Keratinocyte (primary cell): Measurements from ENCODE around the gene SND1. TPM values are rescaled to one million over a fixed set of nuclear protein-coding genes. Genes with fewer than 3 reads are reported as not detected.

Experiments
- DNase-seq: peaks from one replicate; pipeline ENCODE4 v3.0.0-alpha.2; 2011; ENCODE audit warnings: low read depth, missing footprints, low spot score
- FAIRE-seq: peaks from 2 replicates; lab custom pipeline; 2011; peaks lifted over from hg19 to GRCh38; lab: Jason Lieb, UNC
- H2AFZ ChIP-seq: 2 replicates; pipeline ENCODE4 v1.6.0; 2012; ENCODE audit warnings: low read length, control low read depth, inconsistent platforms; ENCODE audit not compliant: control insufficient read depth
- H3K27ac ChIP-seq: 2 replicates; pipeline ENCODE4 v1.5.1; 2011; ENCODE audit warnings: low read length; ENCODE audit not compliant: control insufficient read depth, insufficient read depth
- H3K27me3 ChIP-seq: 3 replicates; pipeline ENCODE4 v1.6.0; 2011; ENCODE audit warnings: low read length; ENCODE audit not compliant: control insufficient read depth, insufficient read depth; ENCODE audit errors: extremely low read depth
- H3K36me3 ChIP-seq, 2 experiments: 2 replicates in 1 of 2; 3 replicates in 1 of 2; pipeline ENCODE4 v1.5.1; 2011; ENCODE audit warnings: low read length in 2 of 2, mild to moderate bottlenecking in 1 of 2; ENCODE audit not compliant: control insufficient read depth in 2 of 2, insufficient read depth in 2 of 2; ENCODE audit errors: extremely low read depth in 1 of 2
- H3K4me1 ChIP-seq: 3 replicates; pipeline ENCODE4 v1.5.1; 2011; ENCODE audit warnings: low read length; ENCODE audit not compliant: control insufficient read depth, insufficient read depth; ENCODE audit errors: extremely low read depth
- H3K4me2 ChIP-seq: 3 replicates; pipeline ENCODE4 v1.6.0; 2011; ENCODE audit warnings: low read depth, low read length; ENCODE audit not compliant: control insufficient read depth, insufficient read depth; ENCODE audit errors: extremely low read depth
- H3K4me3 ChIP-seq, 3 experiments: fragments of 200-600 bp in 1 of 3; sonication (generic) in 1 of 3; 2 replicates in 2 of 3; 3 replicates in 1 of 3; pipeline ENCODE4 v1.5.1; 2011 to 2016; ENCODE audit warnings: low read length in 3 of 3, mild to moderate bottlenecking in 3 of 3, control low read depth in 2 of 3, inconsistent platforms in 1 of 3, low read depth in 1 of 3, mixed read lengths in 1 of 3, mixed run types in 1 of 3, moderate library complexity in 1 of 3; ENCODE audit not compliant: control insufficient read depth in 2 of 3, insufficient read depth in 2 of 3; ENCODE audit errors: extremely low read depth in 1 of 3
- H3K79me2 ChIP-seq: 2 replicates; pipeline ENCODE4 v1.6.0; 2012; ENCODE audit warnings: low read length; ENCODE audit not compliant: control insufficient read depth, insufficient read depth
- H3K9ac ChIP-seq: 3 replicates; pipeline ENCODE4 v1.6.0; 2011; ENCODE audit warnings: low read length; ENCODE audit not compliant: control insufficient read depth, insufficient read depth; ENCODE audit errors: extremely low read depth
- H3K9me1 ChIP-seq: 3 replicates; pipeline ENCODE4 v1.6.0; 2011; ENCODE audit warnings: low read length; ENCODE audit not compliant: control insufficient read depth, insufficient read depth; ENCODE audit errors: extremely low read depth
- H3K9me3 ChIP-seq: 2 replicates; pipeline ENCODE4 v1.5.1; 2012; ENCODE audit warnings: low read depth, low read length; ENCODE audit not compliant: control insufficient read depth
- H4K20me1 ChIP-seq: 3 replicates; pipeline ENCODE4 v1.6.0; 2011; ENCODE audit warnings: low read length; ENCODE audit not compliant: control insufficient read depth, insufficient read depth; ENCODE audit errors: extremely low read depth
- CTCF ChIP-seq, 3 experiments: IDR thresholded peaks in 1 of 3; conservative IDR thresholded peaks in 1 of 3; optimal IDR thresholded peaks in 1 of 3; 2 replicates in 2 of 3; 3 replicates in 1 of 3; pipeline versions ENCODE3 to v1.5.1; 2011; ENCODE audit warnings: low read length in 3 of 3, mild to moderate bottlenecking in 3 of 3, moderate library complexity in 2 of 3, control low read depth in 1 of 3, inconsistent platforms in 1 of 3; ENCODE audit not compliant: insufficient read depth in 2 of 3; ENCODE audit errors: extremely low read depth in 1 of 3
- EZH2 ChIP-seq: IDR thresholded peaks from one replicate; pipeline ENCODE4 v1.6.1; 2012; ENCODE audit warnings: inconsistent platforms, mild to moderate bottlenecking, low read length, moderate library complexity
- dilution Hi-C: fragments of 300-500 bp; cut with MboI; formaldehyde crosslinking; loops from one replicate; pipeline ENCODE4 v1.7.0; 2020; ENCODE audit warnings: low sequenced_read_pairs; ENCODE audit not compliant: extremely low pct_ligation_motif_present
- polyA plus RNA-seq, 5 experiments: library from polyadenylated mRNA; depleted of rRNA in 3 of 5; stranded (reverse) in 3 of 5; stranded (forward) in 1 of 5; unstranded in 1 of 5; fragments of >200 nt; gene quantifications; 1 replicate in 1 of 5; 2 replicates in 3 of 5; 3 replicates in 1 of 5; pipeline versions ENCODE4 v1.2.1 to v1.2.3, GENCODE V29; 2011 to 2012; ENCODE audit warnings: missing spikeins in 2 of 5, low read depth in 1 of 5, low replicate concordance in 1 of 5

The SND1 gene
- polyA plus RNA-seq, 1 donor (not counting 4 experiments of a cell fraction or from before 2014, with no cell fraction given) = 140 TPM

- H3K36me3 ChIP-seq = no peaks in the 10 kb centered on the region
- no peak for TF ChIP-seq CTCF (optimal IDR thresholded peaks at IDR 0.05 in 1 of 3, IDR thresholded peaks at IDR 0.05 in 1 of 3, conservative IDR thresholded peaks at IDR 0.05 in 1 of 3; ENCODE audit: extremely low read depth in 1 of 3, insufficient read depth in 2 of 3, low read length in 3 of 3)
- no peak for TF ChIP-seq EZH2
- no peaks in the 10 kb centered on the region for H3K79me2 ChIP-seq
- dilution Hi-C loops = no loop called here
- no peak overlapping the region for H3K9ac ChIP-seq
- no peaks in the 10 kb centered on the region for H3K9me3 ChIP-seq
- no peaks in the 10 kb centered on the region for H4K20me1 ChIP-seq
- no peak overlapping the region for H2AFZ ChIP-seq
- H3K4me1 ChIP-seq = no peaks in the 10 kb centered on the region
- peaks cover 7% of the 10 kb centered on the region for H3K27me3 ChIP-seq
- no peak for DNase-seq
- FAIRE-seq = no peak
- no peak overlapping the region for H3K4me3 ChIP-seq
- H3K27ac ChIP-seq = no peak overlapping the region
- H3K4me2 ChIP-seq = no peak overlapping the region
- no peaks in the 10 kb centered on the region for H3K9me1 ChIP-seq
These were observed 19.6 kb upstream of the SND1 start for GRCh38 chr7:127632276-127632910.

DNA sequence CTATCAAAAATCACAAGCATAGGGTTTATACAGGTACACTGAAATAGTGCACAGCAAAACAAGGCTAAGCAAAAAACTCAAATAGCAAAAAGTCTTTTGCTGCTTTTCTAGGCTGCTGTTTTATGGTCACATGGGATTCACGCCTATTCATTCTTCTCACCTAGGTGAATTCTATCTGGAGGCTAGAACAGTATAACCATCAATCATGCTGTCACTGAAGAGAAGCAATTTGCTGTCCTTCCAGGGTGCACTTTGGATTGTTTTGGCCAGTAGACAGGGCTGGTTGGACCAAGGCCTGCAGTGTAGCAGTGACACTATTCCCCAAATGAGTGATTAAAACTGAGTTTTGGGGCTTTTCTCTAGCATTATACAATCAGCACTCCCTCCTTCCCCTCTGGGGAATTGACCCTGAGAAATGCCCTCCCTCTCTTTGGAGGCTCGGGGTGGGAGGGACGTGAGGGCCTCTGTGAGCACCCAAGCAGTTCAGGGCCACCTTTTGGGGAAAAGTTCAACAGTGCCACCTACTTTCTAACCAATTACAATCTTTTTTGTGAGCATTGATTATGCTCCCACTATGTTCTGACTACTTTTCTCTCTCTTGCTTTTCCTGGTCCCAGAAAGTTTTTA is 16.2 kb upstream of the SND1 start:
- Histone ChIP-seq H3K9me3 (no peaks in the 10 kb centered on the region), H3K4me1 (no peaks in the 10 kb centered on the region), H3K36me3 (no peaks in the 10 kb centered on the region), H4K20me1 (no peaks in the 10 kb centered on the region), H3K9me1 (no peaks in the 10 kb centered on the region), H3K27ac (no peak overlapping the region), H2AFZ (no peak overlapping the region), H3K9ac (no peak overlapping the region), H3K4me3 (no peak overlapping the region), H3K79me2 (no peaks in the 10 kb centered on the region), H3K4me2 (no peak overlapping the region), H3K27me3 (peaks cover 3% of the 10 kb centered on the region)
- DNase-seq (no peak), FAIRE-seq (no peak)
- dilution Hi-C loops = no loop called here
- TF ChIP-seq EZH2 = no peak
- no peak for TF ChIP-seq CTCF (optimal IDR thresholded peaks at IDR 0.05 in 1 of 3, IDR thresholded peaks at IDR 0.05 in 1 of 3, conservative IDR thresholded peaks at IDR 0.05 in 1 of 3; ENCODE audit: extremely low read depth in 1 of 3, insufficient read depth in 2 of 3, low read length in 3 of 3)
